HG03025 (cell line): Measurements from ENCODE around the gene PTPRG.

Experiments used
- ATAC-seq: cut with Tn5 transposase; IDR thresholded peaks from one replicate; pipeline ENCODE4 v1.9.1; 2021; ENCODE audit warnings: mild to moderate bottlenecking, moderate library complexity; ENCODE audit not compliant: unreplicated experiment, low FRiP score

Gene PTPRG

GRCh38 chr3:62149962-62150361 is 588.6 kb downstream of the PTPRG start:
- no peak for ATAC-seq

GRCh38 chr3:62151591-62151990 is 590.2 kb downstream of the PTPRG start:
- no peak for ATAC-seq

GRCh38 chr3:62153231-62153630 is 591.9 kb downstream of the PTPRG start:
- ATAC-seq: no peak

- no peak for ATAC-seq
These were observed 593.2 kb downstream of the PTPRG start for GRCh38 chr3:62154457-62155148.

- ATAC-seq: no peak
These were observed 597.8 kb downstream of the PTPRG start for GRCh38 chr3:62159056-62159708.

GRCh38 chr3:62159709-62160092 is 598.3 kb downstream of the PTPRG start:
- ATAC-seq: no peak

- ATAC-seq: no peak
These were observed 600.0 kb downstream of the PTPRG start for GRCh38 chr3:62161371-62161770.

- no peak for ATAC-seq
These were observed 602.8 kb downstream of the PTPRG start for GRCh38 chr3:62164196-62164595.

GRCh38 chr3:62164746-62165145 is 603.4 kb downstream of the PTPRG start:
- no peak for ATAC-seq

- ATAC-seq: no peak
These were observed 606.3 kb downstream of the PTPRG start for GRCh38 chr3:62167566-62168262.

GRCh38 chr3:62168356-62168755 is 607.0 kb downstream of the PTPRG start:
- ATAC-seq: no peak

GRCh38 chr3:62169906-62170660 is 608.7 kb downstream of the PTPRG start:
- no peak for ATAC-seq

GRCh38 chr3:62171789-62172188 is 610.4 kb downstream of the PTPRG start:
- ATAC-seq: no peak

- ATAC-seq: no peak
These were observed 610.8 kb downstream of the PTPRG start for GRCh38 chr3:62172199-62172598.

- ATAC-seq: no peak
These were observed 612.7 kb downstream of the PTPRG start for GRCh38 chr3:62173939-62174515.

GRCh38 chr3:62175161-62175560 is 613.8 kb downstream of the PTPRG start:
- ATAC-seq: no peak

- no peak for ATAC-seq
These were observed 616.7 kb downstream of the PTPRG start for GRCh38 chr3:62178032-62178431.

GRCh38 chr3:62178739-62179600 is 617.6 kb downstream of the PTPRG start:
- no peak for ATAC-seq

- no peak for ATAC-seq
These were observed 619.1 kb downstream of the PTPRG start for GRCh38 chr3:62180514-62180913.

- ATAC-seq: no peak
These were observed 621.7 kb downstream of the PTPRG start for GRCh38 chr3:62183087-62183486.
